Ishikawa (cell line): ENCODE measurements around the gene MTRR.

Experiments used
- CEBPB ChIP-seq: IDR thresholded peaks from 2 replicates; pipeline ENCODE4 v1.6.1; 2012
- CREB1 ChIP-seq: IDR thresholded peaks from 2 replicates; pipeline ENCODE4 v1.6.1; 2012; ENCODE audit warnings: low read depth
- EGR1 ChIP-seq: IDR thresholded peaks from 2 replicates; pipeline ENCODE4 v1.6.1; 2012
- EP300 ChIP-seq: IDR thresholded peaks from 2 replicates; pipeline ENCODE4 v1.6.1; 2012; ENCODE audit warnings: borderline replicate concordance
- FOXM1 ChIP-seq: IDR thresholded peaks from 2 replicates; pipeline ENCODE4 v1.6.1; 2012; ENCODE audit warnings: low read depth, borderline replicate concordance
- MAX ChIP-seq: IDR thresholded peaks from 2 replicates; pipeline ENCODE4 v1.6.1; 2012
- NFIC ChIP-seq: IDR thresholded peaks from 2 replicates; pipeline ENCODE4 v1.6.1; 2012
- RAD21 ChIP-seq: IDR thresholded peaks from 2 replicates; pipeline ENCODE4 v1.6.1; 2012; ENCODE audit warnings: low read depth
- REST ChIP-seq: IDR thresholded peaks from 2 replicates; pipeline ENCODE4 v1.6.1; 2012; ENCODE audit warnings: low read depth, mild to moderate bottlenecking
- TAF1 ChIP-seq: IDR thresholded peaks from 2 replicates; pipeline ENCODE4 v1.6.1; 2012; ENCODE audit warnings: low read depth, mild to moderate bottlenecking
- TCF12 ChIP-seq: IDR thresholded peaks from 2 replicates; pipeline ENCODE4 v1.6.1; 2012; ENCODE audit warnings: low read depth
- TEAD4 ChIP-seq: IDR thresholded peaks from 2 replicates; pipeline ENCODE4 v1.6.1; 2012
- USF1 ChIP-seq: IDR thresholded peaks from 2 replicates; pipeline ENCODE4 v1.6.1; 2012
- YY1 ChIP-seq: IDR thresholded peaks from 2 replicates; pipeline ENCODE4 v1.6.1; 2012; ENCODE audit warnings: low read depth
- ZBTB7A ChIP-seq: IDR thresholded peaks from 2 replicates; pipeline ENCODE4 v1.6.1; 2012; ENCODE audit warnings: low read depth

MTRR gene

GRCh38 chr5:7848296-7848695, 20.7 kb upstream of the MTRR start:
- no peak for TF ChIP-seq ZBTB7A
- no peak for TF ChIP-seq EGR1
- no peak for TF ChIP-seq MAX
- TF ChIP-seq FOXM1, result no peak
- TF ChIP-seq USF1, result no peak
- TF ChIP-seq YY1, result no peak
- no peak for TF ChIP-seq TEAD4
- TF ChIP-seq RAD21, result no peak
- no peak for TF ChIP-seq NFIC
- no peak for TF ChIP-seq CEBPB
- no peak for TF ChIP-seq CREB1
- TF ChIP-seq EP300, result no peak
- TF ChIP-seq TCF12, result no peak
- no peak for TF ChIP-seq REST
- no peak for TF ChIP-seq TAF1

GRCh38 chr5:7849681-7850394, 19.1 kb upstream of the MTRR start:
- TF ChIP-seq TAF1 (no peak), TEAD4 (no peak), MAX (no peak)

GRCh38 chr5:7850395-7851239, 18.3 kb upstream of the MTRR start, which contains the start of gene CFAP90:
Gene CFAP90 (minus strand): TSS chr5:7851133. CDS start chr5:7851021, 112 bp downstream.
- no peak for TF ChIP-seq EP300
- TF ChIP-seq YY1, result no peak
- no peak for TF ChIP-seq ZBTB7A
- TF ChIP-seq CEBPB, result no peak
- no peak for TF ChIP-seq MAX
- no peak for TF ChIP-seq REST
- no peak for TF ChIP-seq TAF1
- no peak for TF ChIP-seq TEAD4
- no peak for TF ChIP-seq RAD21
- no peak for TF ChIP-seq FOXM1
- TF ChIP-seq USF1, result no peak
- no peak for TF ChIP-seq CREB1
- no peak for TF ChIP-seq EGR1
- TF ChIP-seq NFIC, result no peak
- no peak for TF ChIP-seq TCF12

GRCh38 chr5:7851240-7851592, 17.7 kb upstream of the MTRR start:
- TF ChIP-seq TCF12 (no peak), FOXM1 (no peak), MAX (no peak), EP300 (no peak), YY1 (no peak), RAD21 (no peak), CREB1 (no peak), ZBTB7A (no peak), TAF1 (no peak), TEAD4 (no peak), EGR1 (no peak), NFIC (no peak), USF1 (no peak), REST (no peak), CEBPB (no peak)
